Tongue (tissue), 2 donors: ENCODE measurements around the gene GNAO1. TPM values are rescaled to one million over a fixed set of nuclear protein-coding genes. Genes with fewer than 3 reads are reported as not detected.
"Not testable (repeated sequence)": the region's sequence is repeated elsewhere in the genome, so short reads cannot be mapped to it uniquely, and the experiment has no call there.

ENCODE experiments used
- DNase-seq: peaks from one replicate; pipeline ENCODE4 v3.0.0-alpha.2; 2015
- total RNA-seq: library from RNA; depleted of rRNA; stranded (reverse); fragments of >200 nt; gene quantifications from one replicate; pipeline ENCODE4 v1.2.3, GENCODE V29; 2014

GNAO1 gene
- total RNA-seq, 1 donor from 2014 or later, result 3.9 TPM

DNA sequence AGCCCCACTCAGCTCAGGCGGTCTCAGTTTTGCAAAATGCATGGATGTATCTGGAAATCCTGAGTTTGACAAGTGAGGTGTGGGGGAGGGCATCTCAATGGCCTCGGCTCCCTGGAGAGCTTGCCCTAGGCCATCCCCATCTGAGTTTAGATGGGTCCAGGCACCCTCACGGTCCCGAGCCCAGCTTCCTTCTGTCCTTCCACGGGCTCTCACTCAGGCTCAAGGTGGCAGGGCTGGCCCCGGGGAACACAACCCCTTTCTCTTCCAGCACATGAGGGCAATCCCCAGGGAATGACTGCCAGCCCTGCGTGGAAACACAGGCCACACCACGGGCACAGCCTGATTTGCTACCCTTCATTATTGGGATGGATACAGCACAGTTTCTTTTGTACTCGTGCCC lies 175.7 kb downstream of the GNAO1 start:
- no peak for DNase-seq

DNA sequence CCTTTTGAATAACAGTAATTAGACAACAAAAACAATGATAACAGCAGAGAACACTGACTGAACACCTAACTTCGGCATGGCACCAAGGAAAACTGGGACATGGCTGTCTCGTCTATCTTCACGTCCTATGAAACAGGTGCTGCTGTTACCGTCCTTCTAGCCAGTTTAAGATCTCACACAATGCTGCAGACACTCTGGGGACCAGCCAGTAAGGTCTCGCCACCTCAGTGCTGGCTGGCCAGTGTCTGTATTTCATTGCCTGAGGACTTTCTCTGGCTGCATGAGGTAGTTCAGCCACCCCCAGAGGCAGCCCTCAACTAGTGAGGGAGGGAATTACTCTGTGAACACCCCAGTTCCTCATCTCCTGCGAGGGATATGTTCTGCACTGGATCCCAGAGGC lies 176.5 kb downstream of the GNAO1 start:
- no peak for DNase-seq

DNA sequence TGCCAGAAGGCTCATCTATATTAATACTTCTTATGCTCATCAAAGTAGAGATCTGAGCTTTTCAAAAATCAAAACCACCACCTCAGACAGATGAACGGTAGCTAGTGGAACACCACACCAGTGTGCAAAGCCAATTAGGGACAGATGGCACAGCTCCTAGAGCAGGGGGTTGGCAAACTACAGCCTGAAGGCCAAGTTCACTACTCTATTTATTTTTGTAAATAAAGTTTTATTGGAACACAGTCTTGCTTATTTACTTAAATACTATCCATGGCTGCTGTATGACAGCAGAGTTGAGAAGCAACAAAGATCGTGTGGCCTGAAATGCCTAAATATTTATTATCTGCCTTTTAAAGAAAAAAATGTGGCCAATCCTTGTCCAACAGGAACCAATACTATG lies 177.3 kb downstream of the GNAO1 start:
- DNase-seq, result no peak

DNA sequence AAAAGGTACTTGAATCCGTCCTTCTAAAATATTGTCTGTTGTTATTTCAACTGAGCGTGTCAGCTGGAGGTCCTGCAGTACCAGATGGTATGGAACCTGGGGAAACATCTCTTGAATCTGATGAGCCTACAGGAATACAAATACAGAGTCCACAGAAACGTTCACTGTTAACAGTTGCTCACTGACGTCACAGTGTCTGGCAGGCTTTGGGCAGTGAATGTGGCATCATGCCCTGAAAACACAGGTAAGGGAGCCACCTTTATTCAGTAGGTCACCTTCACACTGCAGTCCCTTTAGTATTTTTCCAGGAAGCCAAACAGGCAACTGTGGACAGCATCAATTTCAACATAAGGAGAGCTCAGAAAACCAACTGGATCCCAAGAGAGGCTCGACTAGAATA lies 177.9 kb downstream of the GNAO1 start:
- no peak for DNase-seq

DNA sequence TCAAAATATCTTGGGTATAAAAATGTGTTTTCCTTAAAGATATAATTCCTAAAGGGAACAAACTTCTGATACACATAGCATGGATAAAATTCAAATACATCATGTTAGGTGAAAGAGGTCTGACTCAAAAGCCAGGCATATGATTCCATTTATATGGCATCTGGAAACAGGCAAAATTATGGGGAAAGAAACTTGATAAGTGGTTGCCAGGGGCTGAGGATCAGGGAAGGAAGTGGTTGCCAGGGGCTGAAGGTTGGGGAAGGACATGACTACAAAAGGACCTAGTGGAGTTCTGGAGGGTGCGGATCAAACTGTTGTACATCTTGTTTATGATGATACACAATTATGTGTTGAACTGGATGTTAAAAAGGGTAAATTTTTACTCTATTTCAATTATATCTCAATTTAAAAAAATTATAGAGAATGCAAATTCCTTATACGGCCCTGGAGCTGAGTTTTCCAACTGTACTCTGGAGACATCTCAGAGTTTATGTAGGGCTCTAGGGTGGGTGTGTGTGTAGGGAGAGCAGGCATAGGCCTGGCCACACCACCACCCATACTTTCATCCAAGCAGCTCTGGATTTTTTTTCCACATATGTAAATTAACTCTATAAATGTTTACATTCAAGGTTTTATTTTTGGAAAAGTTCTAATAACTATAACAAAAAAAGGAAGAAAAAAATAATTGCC lies 179.0 kb downstream of the GNAO1 start:
- DNase-seq, result no peak

DNA sequence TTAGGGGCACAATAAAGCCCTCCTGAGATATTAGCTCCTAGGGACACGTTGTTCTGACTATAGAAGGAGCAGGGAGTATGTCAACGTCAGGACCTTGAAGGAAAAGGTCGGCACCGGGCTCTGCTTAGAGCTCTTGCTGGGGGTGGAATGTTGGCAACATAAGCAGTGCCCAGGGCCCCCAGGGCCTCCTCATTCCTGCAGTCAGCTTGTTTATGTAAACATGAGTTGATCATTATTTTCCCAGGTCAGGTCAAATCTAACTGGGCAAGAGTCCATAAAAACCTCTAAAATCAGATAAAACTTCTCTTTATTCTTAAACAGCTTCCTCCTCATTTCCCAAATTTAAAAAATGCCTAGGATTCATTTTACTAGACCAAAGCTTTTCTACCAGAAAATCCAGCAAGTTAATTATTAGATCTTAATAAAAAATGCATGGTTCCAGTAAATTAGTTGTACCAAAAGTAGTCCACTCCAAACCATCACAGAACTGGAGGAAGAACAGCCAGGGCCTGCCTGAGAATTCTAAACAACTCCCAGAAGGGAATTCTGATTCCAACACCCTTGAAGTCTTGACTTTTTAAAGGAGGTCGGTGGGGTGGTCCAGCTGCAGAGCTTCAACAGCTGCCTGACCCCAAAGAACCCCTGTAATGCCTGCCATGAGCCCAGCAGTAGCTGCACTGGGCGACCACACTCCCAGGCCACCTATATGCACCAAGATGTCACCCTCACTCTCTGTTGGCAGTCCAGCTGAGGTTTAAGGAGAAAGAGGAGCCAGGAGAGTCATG lies 179.8 kb downstream of the GNAO1 start:
- DNase-seq, result no peak

DNA sequence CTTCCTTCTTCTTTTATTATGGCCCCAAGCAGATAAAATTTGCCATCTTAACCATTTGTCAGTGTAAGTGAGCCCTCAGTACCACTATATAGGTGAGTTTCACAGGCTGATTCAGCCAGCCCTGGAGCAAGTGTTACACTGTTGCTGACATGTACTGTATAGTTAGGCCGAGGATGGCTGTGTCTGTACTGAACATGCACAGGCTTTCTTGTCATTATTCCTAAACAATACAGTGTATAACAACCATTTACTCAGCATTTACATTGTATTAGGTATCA lies 180.3 kb downstream of the GNAO1 start:
- no peak for DNase-seq

DNA sequence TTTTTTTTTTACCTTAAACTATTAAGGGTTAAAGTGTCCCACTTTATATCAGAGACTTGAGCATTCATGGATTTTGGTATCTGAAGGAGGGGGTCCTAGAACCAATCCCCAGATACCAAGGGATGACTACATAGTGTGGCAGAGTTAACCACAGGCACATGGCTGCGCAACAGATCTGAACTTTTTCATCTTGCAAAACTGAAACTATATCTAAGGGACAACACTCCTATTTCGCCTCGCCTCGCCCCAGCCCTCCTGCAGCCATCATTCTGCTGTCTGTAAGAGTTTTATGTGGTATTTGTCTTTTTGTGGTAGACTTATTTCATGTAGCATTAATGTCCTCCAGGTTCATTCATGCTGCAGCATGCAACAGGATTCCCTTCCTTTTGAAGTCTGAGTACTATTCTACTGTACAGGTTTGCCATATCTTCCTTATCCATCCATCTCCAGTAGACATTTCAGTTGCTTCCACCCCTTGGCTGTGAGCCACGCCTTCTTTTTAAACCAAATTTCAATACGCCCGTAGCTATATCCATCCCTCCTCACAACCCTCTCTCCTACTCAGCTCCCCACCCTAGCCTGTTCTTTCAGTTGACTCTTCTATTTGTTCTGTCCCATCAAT lies 180.8 kb downstream of the GNAO1 start:
- no peak for DNase-seq

DNA sequence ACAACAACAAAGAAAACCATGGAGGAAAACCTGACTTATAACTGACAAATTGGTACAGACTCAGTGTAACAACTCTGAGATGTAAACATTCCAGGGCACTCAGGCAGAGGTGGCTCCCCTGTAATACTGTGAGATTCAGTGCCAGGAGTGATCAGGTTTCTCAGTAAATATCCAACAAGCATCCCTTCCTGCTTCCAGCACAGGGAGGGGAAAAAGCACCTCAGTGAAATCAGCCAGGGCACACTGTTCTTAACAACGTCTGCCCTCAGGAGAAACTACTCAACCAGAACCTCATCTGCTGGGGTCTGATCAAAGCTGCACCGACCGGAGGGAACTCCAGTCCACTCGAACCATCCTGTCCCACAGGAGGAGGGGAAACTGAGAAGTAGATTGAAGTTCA lies 181.7 kb downstream of the GNAO1 start:
- DNase-seq, result no peak

DNA sequence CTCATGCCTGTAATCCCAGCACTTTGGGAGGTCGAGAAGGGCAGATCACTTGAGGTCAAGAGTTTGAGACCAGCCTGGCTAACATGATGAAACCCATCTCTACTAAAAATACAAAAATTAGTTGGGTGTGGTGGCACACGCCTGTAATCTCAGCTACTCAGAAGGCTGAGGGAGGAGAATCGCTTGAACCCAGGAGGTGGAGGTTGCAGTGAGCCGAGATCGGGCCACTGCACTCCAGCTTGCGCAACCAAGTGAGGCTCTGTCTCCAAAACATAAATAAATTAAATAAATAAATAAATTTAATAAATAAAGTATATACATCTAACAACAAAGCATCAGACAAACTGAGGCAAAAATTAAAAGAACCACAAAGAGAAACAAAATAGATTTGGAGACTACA lies 184.5 kb downstream of the GNAO1 start:
- DNase-seq, result not testable (repeated sequence)

DNA sequence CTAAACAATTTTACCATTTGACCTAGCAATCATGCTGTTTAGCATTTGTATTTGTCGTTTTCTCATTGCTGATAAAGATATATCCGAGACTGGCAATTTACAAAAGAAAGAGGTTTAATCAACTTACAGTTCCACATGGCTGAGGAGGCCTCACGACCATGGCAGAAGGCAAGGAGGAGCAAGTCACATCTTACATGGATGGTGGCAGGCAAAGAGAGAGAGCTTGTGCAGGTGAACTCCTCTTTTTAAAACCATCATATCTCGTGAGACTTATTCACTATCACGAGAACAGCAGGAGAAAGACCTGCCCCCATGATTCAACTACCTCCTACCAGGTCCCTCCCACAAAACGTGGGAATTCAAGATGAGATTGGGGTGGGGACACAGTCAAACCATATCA lies 187.8 kb downstream of the GNAO1 start:
- not testable (repeated sequence) for DNase-seq

DNA sequence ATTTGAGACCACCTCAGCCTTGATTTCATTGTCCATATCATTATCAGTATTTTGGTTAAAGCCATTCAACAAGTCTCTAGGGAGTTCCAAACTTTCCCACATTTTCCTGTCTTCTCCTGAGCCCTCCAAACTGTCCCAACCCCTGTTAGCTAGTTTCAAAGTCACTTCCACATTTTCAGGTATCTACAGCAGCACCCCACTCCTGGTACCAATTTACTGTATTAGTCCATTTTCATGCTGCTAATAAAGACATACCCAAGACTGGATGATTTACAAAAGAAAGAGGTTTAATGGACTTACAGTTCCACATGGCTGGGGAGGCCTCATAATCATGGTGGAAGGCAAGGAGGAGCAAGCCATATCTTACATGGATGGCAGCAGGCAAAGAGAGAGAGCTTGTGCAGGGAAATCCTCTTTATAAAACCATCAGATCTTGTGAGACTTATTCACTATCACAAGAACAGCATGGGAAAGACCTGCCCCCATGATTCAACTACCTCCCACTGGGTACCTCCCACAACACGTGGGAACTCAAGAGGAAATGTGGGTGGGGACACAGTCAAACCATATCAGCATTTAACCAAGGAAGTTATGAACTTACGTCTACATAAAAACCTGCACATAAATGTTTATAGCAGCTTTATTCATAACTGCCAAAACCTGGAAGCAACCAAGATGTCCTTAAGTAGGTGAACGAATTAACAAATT lies 189.6 kb downstream of the GNAO1 start:
- not testable (repeated sequence) for DNase-seq

DNA sequence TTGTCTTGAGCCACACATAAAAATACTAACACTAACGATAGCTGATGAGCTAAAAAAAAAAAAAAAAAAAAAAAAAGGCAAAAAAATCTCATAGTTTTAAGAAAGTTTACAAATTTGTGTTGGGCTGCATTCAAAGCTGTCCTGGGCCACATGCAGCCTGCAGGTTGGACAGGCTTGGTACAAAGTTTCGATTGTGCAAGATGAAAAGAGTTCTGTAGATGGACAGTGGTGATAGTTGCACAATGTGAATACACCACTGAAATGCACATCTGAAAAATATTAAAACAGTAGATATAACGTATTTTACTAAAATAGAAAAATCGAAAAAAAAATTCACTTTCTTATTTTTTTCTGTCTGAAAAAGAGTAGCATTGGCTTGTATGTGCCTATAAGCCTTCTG lies 191.2 kb downstream of the GNAO1 start:
- DNase-seq, result no peak

DNA sequence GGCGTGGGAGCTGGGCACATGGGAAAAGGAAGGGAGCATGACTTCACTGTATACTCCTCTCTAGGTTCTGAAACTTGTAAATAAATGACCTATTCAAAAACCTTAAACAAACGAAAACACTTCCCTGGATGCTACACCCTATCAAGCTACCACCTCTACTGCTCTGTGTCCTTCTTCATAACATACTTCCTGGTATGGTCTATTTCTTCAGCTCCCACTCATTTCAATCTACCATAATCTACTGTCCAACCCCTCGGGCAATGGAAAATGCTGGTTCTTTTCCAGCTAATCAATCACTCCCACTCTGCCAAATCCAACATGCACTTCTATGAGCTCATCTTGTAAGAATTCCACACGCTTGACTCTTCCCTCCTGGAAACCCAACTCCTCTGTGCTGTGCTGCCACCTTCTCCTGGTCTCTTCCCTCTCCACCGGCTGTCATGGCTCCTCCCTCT lies 191.6 kb downstream of the GNAO1 start:
- DNase-seq, result no peak

DNA sequence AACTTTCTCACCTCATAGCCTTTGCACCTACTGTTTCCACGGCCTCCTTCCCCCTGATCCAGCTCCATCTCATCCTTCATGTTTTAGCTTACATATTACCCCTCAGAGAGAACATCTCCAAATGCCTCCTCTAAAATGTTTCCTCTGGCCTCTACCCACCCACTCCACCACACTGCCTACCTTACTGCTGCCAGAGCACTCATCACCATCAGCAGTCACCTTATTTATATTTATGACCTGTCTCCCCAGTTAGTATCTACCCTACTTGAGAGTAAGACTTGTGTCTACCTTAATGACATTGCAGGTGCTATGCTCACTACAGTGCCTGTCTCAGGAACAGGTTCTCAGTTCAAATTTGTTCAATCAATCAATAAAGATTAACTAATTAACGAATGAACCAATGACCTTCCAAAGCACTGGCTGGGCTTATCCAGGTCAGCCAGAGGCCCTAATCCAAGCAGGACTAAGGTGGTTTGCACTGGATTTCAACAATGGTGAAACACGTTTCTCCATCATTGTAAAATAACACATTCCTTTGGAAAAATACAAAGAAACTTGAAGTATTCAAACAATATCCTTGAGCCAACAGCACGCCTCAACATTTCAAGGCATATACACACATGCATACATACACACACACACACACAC lies 192.9 kb downstream of the GNAO1 start:
- DNase-seq, result no peak

DNA sequence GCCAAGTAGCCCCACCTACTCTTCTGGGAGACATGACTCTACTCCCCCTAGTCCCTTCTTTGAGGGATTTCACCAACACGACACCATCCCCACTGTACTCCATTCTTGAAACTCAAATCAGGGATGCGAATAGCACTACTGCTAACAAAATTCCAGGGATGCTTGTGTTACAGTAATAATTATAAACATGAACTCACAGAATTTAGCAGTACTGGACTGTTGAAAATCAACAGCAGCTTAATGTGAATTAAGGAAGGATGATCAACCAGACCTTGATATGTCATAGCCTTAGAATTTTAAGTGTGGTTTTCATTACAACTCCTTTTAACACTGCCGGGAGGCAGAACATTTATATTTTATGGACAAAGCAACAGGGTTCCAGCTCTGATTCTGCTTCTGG lies 196.1 kb downstream of the GNAO1 start:
- DNase-seq, result no peak

DNA sequence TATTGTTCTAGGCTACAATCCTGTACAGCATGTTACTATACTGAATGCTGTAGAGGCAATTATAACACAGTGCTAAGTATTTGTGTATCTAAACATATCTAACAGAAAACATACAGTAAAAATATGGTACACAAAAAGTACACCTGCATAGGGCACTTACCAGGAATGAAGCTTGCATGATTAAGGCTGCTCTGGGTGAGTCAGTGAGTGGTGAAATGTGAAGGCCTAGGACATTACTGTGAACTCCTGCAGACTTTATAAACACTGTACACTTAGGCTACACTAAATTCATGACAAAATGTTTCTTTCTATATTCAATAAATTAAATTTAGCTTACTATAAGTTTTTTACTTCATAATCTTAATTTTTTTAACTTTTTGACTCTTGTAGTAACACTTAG lies 196.9 kb downstream of the GNAO1 start:
- no peak for DNase-seq

DNA sequence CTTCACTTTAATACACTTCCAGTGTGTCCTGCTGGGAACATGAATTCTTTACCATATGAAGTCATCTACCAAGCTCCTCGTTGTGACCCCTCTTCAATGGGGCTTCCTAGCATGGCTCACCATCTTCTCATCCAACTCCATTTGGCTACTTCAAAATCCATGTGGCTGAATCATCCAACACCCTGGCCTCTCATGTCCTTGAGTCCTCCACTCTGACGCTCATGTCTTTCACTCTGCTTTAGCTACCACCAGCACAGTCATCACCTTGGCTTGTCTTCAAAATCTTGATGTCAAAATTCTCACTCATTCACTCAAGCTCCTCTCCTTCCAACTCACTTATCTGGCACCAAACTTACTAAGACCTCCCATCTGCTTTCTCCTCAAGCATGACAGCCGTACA lies 198.3 kb downstream of the GNAO1 start:
- DNase-seq, result no peak

DNA sequence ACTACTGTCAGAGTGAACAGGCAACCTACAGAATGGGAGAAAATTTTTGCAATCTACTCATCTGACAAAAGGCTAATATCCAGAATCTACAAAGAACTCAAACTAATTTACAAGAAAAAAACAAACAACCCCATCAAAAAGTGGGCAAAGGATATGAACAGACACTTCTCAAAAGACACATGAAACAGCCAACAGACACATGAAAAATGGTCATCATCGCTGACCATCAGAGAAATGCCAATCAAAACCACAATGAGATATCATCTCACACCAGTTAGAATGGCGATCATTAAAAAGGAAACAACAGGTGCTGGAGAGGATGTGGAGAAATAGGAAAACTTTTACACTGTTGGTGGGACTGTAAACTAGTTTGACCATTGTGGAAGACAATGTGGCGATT lies 205.4 kb downstream of the GNAO1 start:
- not testable (repeated sequence) for DNase-seq

DNA sequence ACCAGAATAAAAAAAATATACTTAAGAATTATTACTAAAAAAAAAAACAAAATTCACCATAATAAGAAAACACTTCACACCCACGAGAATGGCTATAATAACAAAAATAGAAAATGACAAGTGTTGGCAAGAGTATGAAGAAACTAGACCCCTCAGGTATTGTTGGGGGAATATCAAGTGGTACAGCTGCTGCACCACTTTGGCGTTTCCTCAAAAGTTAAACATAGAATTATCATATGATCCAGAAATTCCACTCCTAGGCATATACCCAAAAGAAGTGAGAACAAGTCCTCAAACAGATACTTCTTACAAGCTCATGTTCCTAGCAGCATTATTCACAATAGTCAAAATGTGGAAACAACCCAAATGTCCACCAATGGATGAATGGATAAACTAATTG lies 207.8 kb downstream of the GNAO1 start:
- peak; percentile 21 for DNase-seq

DNA sequence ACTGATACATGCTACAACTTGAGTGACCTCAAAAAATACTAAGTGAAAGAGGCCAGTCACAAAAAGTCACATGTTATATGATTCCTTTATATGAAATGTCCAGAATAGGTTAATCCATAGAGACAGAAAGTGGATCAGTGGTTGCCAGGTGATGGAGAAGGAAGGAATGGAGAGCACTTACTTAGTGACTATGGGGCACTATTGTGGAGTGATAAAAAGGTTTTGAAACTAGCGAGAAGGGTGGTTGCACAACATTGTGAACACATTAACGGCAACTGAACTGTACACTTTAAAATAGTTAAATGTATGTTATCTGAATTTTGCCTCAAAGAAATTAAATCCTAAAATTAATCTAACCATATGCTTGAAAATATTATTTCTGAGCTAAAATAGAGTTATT lies 208.2 kb downstream of the GNAO1 start:
- no peak for DNase-seq

DNA sequence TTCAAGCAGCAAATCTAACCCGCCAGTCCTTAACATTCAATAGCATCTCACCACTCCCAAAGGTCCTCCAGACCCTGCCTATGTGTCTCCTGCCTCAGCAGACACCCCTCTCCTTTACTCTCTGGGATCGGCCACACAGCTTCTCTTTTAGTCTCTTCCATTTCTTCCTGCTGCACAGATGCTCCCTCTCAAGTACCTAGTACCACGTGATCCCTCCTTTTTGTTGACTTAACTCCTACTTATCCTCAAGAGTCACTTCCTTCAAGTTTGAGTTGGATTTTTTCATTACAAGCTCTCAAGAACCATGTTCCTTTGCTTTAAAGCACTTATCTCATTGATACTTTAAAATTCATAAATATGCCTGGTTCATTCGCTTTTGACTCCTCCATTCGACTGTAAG lies 209.2 kb downstream of the GNAO1 start:
- DNase-seq, result peak; percentile 10

DNA sequence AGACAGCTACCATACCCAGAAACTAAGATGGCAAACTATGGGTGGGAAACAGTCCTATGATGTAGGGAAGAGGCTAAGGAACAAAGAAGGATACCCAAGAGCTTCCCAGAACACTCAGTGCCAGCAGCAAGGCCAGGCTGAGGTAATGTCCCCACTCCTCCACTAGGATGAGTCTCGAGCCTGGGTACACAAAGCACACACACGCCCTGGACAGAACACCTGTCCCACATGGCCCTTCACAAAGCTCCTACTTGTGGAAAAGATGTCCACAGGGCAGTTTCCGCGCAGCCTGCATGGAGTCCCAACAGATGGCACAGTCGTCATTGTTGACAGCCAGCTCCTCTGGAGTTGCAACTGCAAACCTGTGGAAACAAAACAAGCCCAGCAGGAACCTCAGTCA lies 210.2 kb downstream of the GNAO1 start:
- peak; percentile 50 for DNase-seq
